Cortex of kidney (tissue), 1 donor: ENCODE results near the gene STK32C.
"Not testable (repeated sequence)": the region's sequence is repeated elsewhere in the genome, so short reads cannot be mapped to it uniquely, and the experiment has no call there.

ENCODE experiments used
- DNase-seq: peaks from one replicate; lab custom pipeline; 2025; lab: John Stamatoyannopoulos, UW

STK32C gene

GRCh38 chr10:132230557-132231210 is 77.1 kb downstream of the STK32C start:
- no peak for DNase-seq

- no peak for DNase-seq
These were observed 77.8 kb downstream of the STK32C start for GRCh38 chr10:132229834-132230556.

GRCh38 chr10:132229096-132229495 is 78.7 kb downstream of the STK32C start:
- DNase-seq = no peak

GRCh38 chr10:132228616-132229015 is 79.1 kb downstream of the STK32C start:
- DNase-seq = no peak

GRCh38 chr10:132227851-132228390 is 79.8 kb downstream of the STK32C start:
- no peak for DNase-seq

- no peak for DNase-seq
These were observed 81.0 kb downstream of the STK32C start for GRCh38 chr10:132226586-132227405.

- no peak for DNase-seq
These were observed 81.9 kb downstream of the STK32C start for GRCh38 chr10:132225849-132226205.

GRCh38 chr10:132225073-132225848 is 82.5 kb downstream of the STK32C start:
- DNase-seq = no peak

- no peak for DNase-seq
These were observed 83.2 kb downstream of the STK32C start for GRCh38 chr10:132224343-132225072.

GRCh38 chr10:132223611-132224342 is 84.0 kb downstream of the STK32C start:
- DNase-seq = no peak

- no peak for DNase-seq
These were observed 84.6 kb downstream of the STK32C start for GRCh38 chr10:132223156-132223590.

GRCh38 chr10:132222726-132223125 is 85.0 kb downstream of the STK32C start:
- DNase-seq = no peak

- DNase-seq = not testable (repeated sequence)
These were observed 86.8 kb downstream of the STK32C start for GRCh38 chr10:132220996-132221395.

- DNase-seq = no peak
These were observed 87.7 kb downstream of the STK32C start for GRCh38 chr10:132220061-132220460.

- DNase-seq = no peak
These were observed 88.3 kb downstream of the STK32C start for GRCh38 chr10:132219486-132219885.

- not testable (repeated sequence) for DNase-seq
These were observed 91.3 kb downstream of the STK32C start for GRCh38 chr10:132216441-132216840.

- DNase-seq = no peak
These were observed 93.8 kb downstream of the STK32C start for GRCh38 chr10:132213917-132214316.

- no peak for DNase-seq
These were observed 94.9 kb downstream of the STK32C start for GRCh38 chr10:132212816-132213215.

- no peak for DNase-seq
These were observed 96.5 kb downstream of the STK32C start for GRCh38 chr10:132211246-132211645.

- no peak for DNase-seq
These were observed 97.0 kb downstream of the STK32C start for GRCh38 chr10:132210766-132211165.
